WTC11 (cell line): ENCODE data around the gene MRPS34. TPM values are rescaled to one million over a fixed set of nuclear protein-coding genes. Genes with fewer than 3 reads are reported as not detected.

Experiments
- ATAC-seq: fragments of 200-7000 bp; cut with Tn5 transposase; 2 replicates; pipeline ENCODE4 v1.10.0; 2021; ENCODE audit warnings: mild to moderate bottlenecking, moderate library complexity
- CTCF ChIA-PET: fragments of 300-600 bp; sonication (Branson Sonifier 250); formaldehyde crosslinking; loops from one replicate; lab custom pipeline; 2021; ENCODE audit warnings: antibody characterized with exemption; lab: Charles Lee
- POLR2A ChIA-PET: fragments of 350-600 bp; sonication (Branson Sonifier 250); formaldehyde crosslinking; loops from one replicate; lab custom pipeline; 2021; ENCODE audit warnings: antibody characterized with exemption; lab: Charles Lee
- DNase-seq: peaks from one replicate; pipeline ENCODE4 v3.0.0; 2021; ENCODE audit warnings: low spot score
- H3K27ac Mint-ChIP-seq: 2 replicates; pipeline ENCODE4 v1.8.0; 2021; ENCODE audit warnings: mixed read lengths
- H3K27me3 Mint-ChIP-seq: 2 replicates; pipeline ENCODE4 v1.8.0; 2021; ENCODE audit warnings: low read depth, mild to moderate bottlenecking, moderate library complexity, mixed read lengths
- H3K36me3 Mint-ChIP-seq: 2 replicates; pipeline ENCODE4 v1.8.0; 2021; ENCODE audit warnings: mixed read lengths
- H3K4me1 Mint-ChIP-seq: 2 replicates; pipeline ENCODE4 v1.8.0; 2022; ENCODE audit warnings: mixed read lengths
- H3K4me3 Mint-ChIP-seq: 2 replicates; pipeline ENCODE4 v1.8.0; 2021; ENCODE audit warnings: mild to moderate bottlenecking, moderate library complexity, mixed read lengths
- H3K9me3 Mint-ChIP-seq: 2 replicates; pipeline ENCODE4 v1.8.0; 2021; ENCODE audit warnings: mixed read lengths
- ATF2 ChIP-seq: sonication (generic); formaldehyde crosslinking; IDR thresholded peaks from 2 replicates; pipeline ENCODE4 v1.8.1; 2022; ENCODE audit warnings: low read depth, missing genetic modification reagents, borderline replicate concordance
- ATF6 ChIP-seq: sonication (generic); formaldehyde crosslinking; IDR thresholded peaks from 2 replicates; pipeline ENCODE4 v1.8.1; 2023; ENCODE audit warnings: mild to moderate bottlenecking, missing genetic modification reagents
- RELA ChIP-seq: sonication (generic); formaldehyde crosslinking; IDR thresholded peaks from 2 replicates; pipeline ENCODE4 v1.8.1; 2022; ENCODE audit warnings: missing genetic modification reagents, mild to moderate bottlenecking, borderline replicate concordance
- SP1 ChIP-seq: sonication (generic); formaldehyde crosslinking; conservative IDR thresholded peaks from 2 replicates; pipeline ENCODE4 v1.8.1; 2022; ENCODE audit warnings: missing genetic modification reagents
- TP53 ChIP-seq: sonication (generic); formaldehyde crosslinking; IDR thresholded peaks from 2 replicates; pipeline ENCODE4 v1.8.1; 2023; ENCODE audit warnings: mild to moderate bottlenecking, missing genetic modification reagents
- USF1 ChIP-seq: sonication (generic); formaldehyde crosslinking; IDR thresholded peaks from 2 replicates; pipeline ENCODE4 v1.8.0; 2022; ENCODE audit warnings: mild to moderate bottlenecking, missing genetic modification reagents
- ZBTB21 ChIP-seq: sonication (generic); formaldehyde crosslinking; IDR thresholded peaks from 2 replicates; pipeline ENCODE4 v1.8.1; 2023; ENCODE audit warnings: mild to moderate bottlenecking, missing genetic modification reagents, borderline replicate concordance
- ZNF396 ChIP-seq: fragments of 250-450 bp; sonication (Bioruptor Pico); IDR thresholded peaks from 2 replicates; pipeline ENCODE4 v1.8.0; 2021; ENCODE audit warnings: mild to moderate bottlenecking, moderate library complexity, borderline replicate concordance
- total RNA-seq: library from RNA; stranded (reverse); gene quantifications from 3 replicates; pipeline ENCODE4 v1.2.3, GENCODE V29; 2021
- TF ChIP-seq, protein P1 (sequence below): fragments of 250-450 bp; sonication (Bioruptor Pico); IDR thresholded peaks from 2 replicates; pipeline ENCODE4 v1.9.0; 2021; ENCODE audit warnings: moderate library complexity, mild to moderate bottlenecking, inconsistent platforms, borderline replicate concordance
- TF ChIP-seq, protein P2 (sequence below): fragments of 250-450 bp; sonication (Bioruptor Pico); IDR thresholded peaks from 2 replicates; pipeline ENCODE4 v1.9.0; 2021; ENCODE audit warnings: mild to moderate bottlenecking
- TF ChIP-seq, protein P3 (sequence below): sonication (generic); formaldehyde crosslinking; IDR thresholded peaks from 2 replicates; pipeline ENCODE4 v1.8.0; 2022; ENCODE audit warnings: mild to moderate bottlenecking, missing genetic modification reagents

Gene MRPS34
- total RNA-seq, 1 experiment from 2014 or later: 258 TPM

- TF ChIP-seq RELA (CRISPR knock-in tag): no peak
- TF ChIP-seq, protein P1, sequence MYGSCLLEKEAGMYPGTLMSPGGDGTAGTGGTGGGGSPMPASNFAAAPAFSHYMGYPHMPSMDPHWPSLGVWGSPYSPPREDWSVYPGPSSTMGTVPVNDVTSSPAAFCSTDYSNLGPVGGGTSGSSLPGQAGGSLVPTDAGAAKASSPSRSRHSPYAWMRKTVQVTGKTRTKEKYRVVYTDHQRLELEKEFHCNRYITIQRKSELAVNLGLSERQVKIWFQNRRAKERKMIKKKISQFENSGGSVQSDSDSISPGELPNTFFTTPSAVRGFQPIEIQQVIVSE (CRISPR knock-in tag): no peak
- TF ChIP-seq ATF6 (CRISPR knock-in tag): no peak
- no peak for TF ChIP-seq ATF2 (CRISPR knock-in tag)
- no peak for TF ChIP-seq SP1 (CRISPR knock-in tag)
- TF ChIP-seq, protein P2, sequence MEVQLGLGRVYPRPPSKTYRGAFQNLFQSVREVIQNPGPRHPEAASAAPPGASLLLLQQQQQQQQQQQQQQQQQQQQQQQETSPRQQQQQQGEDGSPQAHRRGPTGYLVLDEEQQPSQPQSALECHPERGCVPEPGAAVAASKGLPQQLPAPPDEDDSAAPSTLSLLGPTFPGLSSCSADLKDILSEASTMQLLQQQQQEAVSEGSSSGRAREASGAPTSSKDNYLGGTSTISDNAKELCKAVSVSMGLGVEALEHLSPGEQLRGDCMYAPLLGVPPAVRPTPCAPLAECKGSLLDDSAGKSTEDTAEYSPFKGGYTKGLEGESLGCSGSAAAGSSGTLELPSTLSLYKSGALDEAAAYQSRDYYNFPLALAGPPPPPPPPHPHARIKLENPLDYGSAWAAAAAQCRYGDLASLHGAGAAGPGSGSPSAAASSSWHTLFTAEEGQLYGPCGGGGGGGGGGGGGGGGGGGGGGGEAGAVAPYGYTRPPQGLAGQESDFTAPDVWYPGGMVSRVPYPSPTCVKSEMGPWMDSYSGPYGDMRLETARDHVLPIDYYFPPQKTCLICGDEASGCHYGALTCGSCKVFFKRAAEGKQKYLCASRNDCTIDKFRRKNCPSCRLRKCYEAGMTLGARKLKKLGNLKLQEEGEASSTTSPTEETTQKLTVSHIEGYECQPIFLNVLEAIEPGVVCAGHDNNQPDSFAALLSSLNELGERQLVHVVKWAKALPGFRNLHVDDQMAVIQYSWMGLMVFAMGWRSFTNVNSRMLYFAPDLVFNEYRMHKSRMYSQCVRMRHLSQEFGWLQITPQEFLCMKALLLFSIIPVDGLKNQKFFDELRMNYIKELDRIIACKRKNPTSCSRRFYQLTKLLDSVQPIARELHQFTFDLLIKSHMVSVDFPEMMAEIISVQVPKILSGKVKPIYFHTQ (CRISPR knock-in tag): no peak
- TF ChIP-seq ZNF396 (CRISPR knock-in tag): no peak
- TF ChIP-seq, all 79 proteins: peak for 0
Measured at GRCh38 chr16:1774448-1774780, 1.5 kb upstream of the MRPS34 start (continued).

DNA sequence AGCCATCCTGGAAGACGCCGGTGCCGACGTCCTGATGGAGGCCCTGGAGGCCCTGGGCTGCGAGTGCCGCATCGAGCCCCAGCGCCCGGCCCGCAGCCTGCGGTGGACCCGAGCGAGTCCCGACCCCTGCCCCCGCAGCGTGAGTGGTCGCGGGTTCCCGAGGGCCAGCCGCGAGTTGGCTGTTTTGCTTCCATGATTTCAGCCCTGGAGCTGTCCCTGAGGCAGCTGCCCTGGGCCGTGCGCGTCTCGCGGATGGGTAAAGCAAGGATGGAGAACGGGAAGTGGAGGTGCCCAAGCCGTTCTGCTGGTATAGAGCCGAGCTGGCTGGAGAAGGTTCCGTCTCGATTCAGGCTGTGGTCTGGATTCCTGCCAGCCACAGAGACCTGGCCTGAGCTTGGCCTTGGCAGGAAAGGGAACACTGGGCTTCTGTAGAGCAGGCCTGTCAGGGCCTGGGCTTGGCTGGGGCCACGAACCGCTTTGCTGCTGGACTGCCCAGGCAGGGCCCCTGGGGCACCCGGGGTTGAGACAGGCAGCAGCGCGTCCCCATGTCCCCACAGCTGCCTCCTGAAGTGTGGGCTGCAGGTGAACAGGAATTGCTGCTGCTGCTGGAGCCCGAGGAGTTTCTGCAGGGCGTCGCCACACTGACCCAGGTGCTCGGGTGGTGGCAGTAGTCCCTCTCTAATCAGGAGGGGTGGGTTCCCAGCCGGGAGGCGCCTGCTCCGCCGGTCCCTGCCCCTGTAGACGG, 941 bp upstream of the MRPS34 start:
- CTCF ChIA-PET: interaction anchor here (0.8 to 3.1 kb wide), 6 partner anchors 8 to 230 kb away, joined by 3 to 37 read pairs (median 4); partner anchors contain the start of genes MAPK8IP3, NUBP2 and SPSB3
- Mint-ChIP-seq H3K4me1 (peaks cover 4% of the 10 kb centered on the region), H3K9me3 (no peaks in the 10 kb centered on the region), H3K27me3 (no peaks in the 10 kb centered on the region; the same call in 1 of the 2 replicates), H3K36me3 (peaks cover 4% of the 10 kb centered on the region), H3K27ac (peak overlapping the region; percentile 23; the same call in 1 of the 2 replicates), H3K4me3 (peak overlapping the region; percentile 99)
- peak; percentile 2 for ATAC-seq
- DNase-seq: no peak
- TF ChIP-seq TP53 (CRISPR knock-in tag) (no peak), ZBTB21 (CRISPR knock-in tag) (peak; percentile 76; the same call in 1 of the 2 replicates), USF1 (CRISPR knock-in tag) (no peak)
- TF ChIP-seq, protein P3, sequence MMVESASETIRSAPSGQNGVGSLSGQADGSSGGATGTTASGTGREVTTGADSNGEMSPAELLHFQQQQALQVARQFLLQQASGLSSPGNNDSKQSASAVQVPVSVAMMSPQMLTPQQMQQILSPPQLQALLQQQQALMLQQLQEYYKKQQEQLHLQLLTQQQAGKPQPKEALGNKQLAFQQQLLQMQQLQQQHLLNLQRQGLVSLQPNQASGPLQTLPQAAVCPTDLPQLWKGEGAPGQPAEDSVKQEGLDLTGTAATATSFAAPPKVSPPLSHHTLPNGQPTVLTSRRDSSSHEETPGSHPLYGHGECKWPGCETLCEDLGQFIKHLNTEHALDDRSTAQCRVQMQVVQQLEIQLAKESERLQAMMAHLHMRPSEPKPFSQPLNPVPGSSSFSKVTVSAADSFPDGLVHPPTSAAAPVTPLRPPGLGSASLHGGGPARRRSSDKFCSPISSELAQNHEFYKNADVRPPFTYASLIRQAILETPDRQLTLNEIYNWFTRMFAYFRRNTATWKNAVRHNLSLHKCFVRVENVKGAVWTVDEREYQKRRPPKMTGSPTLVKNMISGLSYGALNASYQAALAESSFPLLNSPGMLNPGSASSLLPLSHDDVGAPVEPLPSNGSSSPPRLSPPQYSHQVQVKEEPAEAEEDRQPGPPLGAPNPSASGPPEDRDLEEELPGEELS: no peak
- POLR2A ChIA-PET: interaction anchor here (0.9 to 1.0 kb wide), 4 partner anchors 9 to 207 kb away, joined by 3 to 7 read pairs (median 4); partner anchors contain the start of genes NOXO1, NUBP2 and SPSB3
